ENCODE measurements around the gene CFTR.

The CFTR gene

DNA sequence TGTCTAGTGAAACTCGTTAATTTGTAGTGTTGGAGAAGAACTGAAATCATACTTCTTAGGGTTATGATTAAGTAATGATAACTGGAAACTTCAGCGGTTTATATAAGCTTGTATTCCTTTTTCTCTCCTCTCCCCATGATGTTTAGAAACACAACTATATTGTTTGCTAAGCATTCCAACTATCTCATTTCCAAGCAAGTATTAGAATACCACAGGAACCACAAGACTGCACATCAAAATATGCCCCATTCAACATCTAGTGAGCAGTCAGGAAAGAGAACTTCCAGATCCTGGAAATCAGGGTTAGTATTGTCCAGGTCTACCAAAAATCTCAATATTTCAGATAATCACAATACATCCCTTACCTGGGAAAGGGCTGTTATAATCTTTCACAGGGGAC, 187.6 kb downstream of the CFTR start:
- Histone ChIP-seq H3K4me1 (no peaks in the 10 kb centered on the region), H3K4me3 (no peak overlapping the region), H3K27ac (no peak overlapping the region), H3K27me3 (no peaks in the 10 kb centered on the region), H3K9me3 (no peaks in the 10 kb centered on the region), H3K36me3 (no peaks in the 10 kb centered on the region)
- intact Hi-C loops (cut with DNase I; ENCODE audit: low total_unique reads): no loop called here
- DNase-seq: no peak
- no peak for TF ChIP-seq CTCF (IDR thresholded peaks at IDR 0.05)

GRCh38 chr7:117669818-117670217, 190.0 kb downstream of the CFTR start:
- Histone ChIP-seq H3K27ac (no peak overlapping the region), H3K27me3 (no peaks in the 10 kb centered on the region), H3K4me1 (no peaks in the 10 kb centered on the region), H3K4me3 (no peak overlapping the region), H3K36me3 (no peaks in the 10 kb centered on the region), H3K9me3 (no peaks in the 10 kb centered on the region)
- no peak for TF ChIP-seq CTCF (IDR thresholded peaks at IDR 0.05)
- DNase-seq: no peak
- intact Hi-C loops (cut with DNase I; ENCODE audit: low total_unique reads): no loop called here

GRCh38 chr7:117672453-117672852, 192.6 kb downstream of the CFTR start:
- no peaks in the 10 kb centered on the region for H3K4me1 ChIP-seq
- no peaks in the 10 kb centered on the region for H3K36me3 ChIP-seq
- intact Hi-C loops (cut with DNase I; ENCODE audit: low total_unique reads): no loop called here
- TF ChIP-seq CTCF (IDR thresholded peaks at IDR 0.05): no peak
- H3K4me3 ChIP-seq: no peak overlapping the region
- DNase-seq: no peak
- H3K27ac ChIP-seq: no peak overlapping the region
- no peaks in the 10 kb centered on the region for H3K9me3 ChIP-seq
- no peaks in the 10 kb centered on the region for H3K27me3 ChIP-seq

DNA sequence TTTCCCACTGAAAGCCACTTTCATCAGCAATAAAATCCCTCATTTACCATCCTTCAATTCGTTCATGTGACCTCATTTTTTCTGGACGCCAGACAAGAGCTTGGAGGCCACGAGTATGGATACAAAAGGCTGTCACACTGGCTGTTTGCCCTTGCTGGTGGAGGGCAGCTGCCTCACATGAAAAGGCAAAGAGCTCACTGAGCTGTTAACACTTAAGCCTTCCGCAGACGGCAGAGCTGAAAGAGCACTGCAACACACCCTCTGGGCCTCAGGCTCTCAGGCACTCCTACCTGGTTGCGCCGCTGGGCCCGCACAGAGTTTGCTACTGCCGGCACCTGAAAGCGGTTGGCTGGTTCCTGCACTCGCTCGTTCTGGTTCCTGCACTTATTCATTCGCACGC, 193.5 kb downstream of the CFTR start:
- intact Hi-C loops (cut with DNase I; ENCODE audit: low total_unique reads): no loop called here
- H3K4me3 ChIP-seq: no peak overlapping the region
- no peaks in the 10 kb centered on the region for H3K4me1 ChIP-seq
- TF ChIP-seq CTCF (IDR thresholded peaks at IDR 0.05): no peak
- H3K27me3 ChIP-seq: no peaks in the 10 kb centered on the region
- no peaks in the 10 kb centered on the region for H3K9me3 ChIP-seq
- no peak for DNase-seq
- no peaks in the 10 kb centered on the region for H3K36me3 ChIP-seq
- no peak overlapping the region for H3K27ac ChIP-seq

- H3K27ac ChIP-seq: no peak overlapping the region
- H3K4me3 ChIP-seq: no peak overlapping the region
Measured at GRCh38 chr7:117673839-117674238, 194.0 kb downstream of the CFTR start.

More at GRCh38 chr7:117673839-117674238, 194.0 kb downstream of the CFTR start:
- H3K9me3 ChIP-seq: no peaks in the 10 kb centered on the region
- no peaks in the 10 kb centered on the region for H3K36me3 ChIP-seq
- no peaks in the 10 kb centered on the region for H3K27me3 ChIP-seq
- H3K4me1 ChIP-seq: no peaks in the 10 kb centered on the region
- intact Hi-C loops (cut with DNase I; ENCODE audit: low total_unique reads): no loop called here
- peak in 1 of 2 experiments; percentile 20 for TF ChIP-seq CTCF (IDR thresholded peaks at IDR 0.05)
- no peak for DNase-seq
